Skeletal muscle tissue (tissue), 4 donors: ENCODE data around the gene ERC2. TPM values are rescaled to one million over a fixed set of nuclear protein-coding genes. Genes with fewer than 3 reads are reported as not detected.

ENCODE experiments used
- H3K27ac ChIP-seq: one replicate; pipeline ENCODE4 v1.7.0; 2013; ENCODE audit warnings: mild to moderate bottlenecking, low read depth, low read length, inconsistent platforms
- H3K27me3 ChIP-seq, 3 donors: one replicate each; pipeline ENCODE4 v1.7.0; 2013; ENCODE audit warnings: low read length in 3 of 3; ENCODE audit not compliant: control insufficient read depth in 3 of 3, insufficient read depth in 3 of 3
- H3K36me3 ChIP-seq, 3 donors: one replicate each; pipeline ENCODE4 v1.7.0; 2013; ENCODE audit warnings: low read length in 3 of 3; ENCODE audit not compliant: control insufficient read depth in 3 of 3, insufficient read depth in 3 of 3
- H3K4me1 ChIP-seq, 3 donors: one replicate each; pipeline ENCODE4 v1.7.0; 2013; ENCODE audit warnings: low read length in 3 of 3, mild to moderate bottlenecking in 3 of 3; ENCODE audit not compliant: control insufficient read depth in 3 of 3, insufficient read depth in 3 of 3
- H3K4me3 ChIP-seq, 3 donors: one replicate each; pipeline ENCODE4 v1.7.0; 2013; ENCODE audit warnings: low read length in 3 of 3
- H3K9ac ChIP-seq, 3 donors: one replicate each; pipeline ENCODE4 v1.7.0; 2013; ENCODE audit warnings: low read length in 3 of 3, mild to moderate bottlenecking in 3 of 3, moderate library complexity in 2 of 3, low read depth in 1 of 3
- H3K9me3 ChIP-seq, 3 donors: one replicate each; pipeline ENCODE4 v1.7.0; 2013; ENCODE audit warnings: low read length in 3 of 3; ENCODE audit not compliant: control insufficient read depth in 3 of 3
- total RNA-seq: library from RNA; depleted of rRNA; stranded (reverse); fragments of >200 nt; gene quantifications from one replicate; pipeline ENCODE4 v1.2.3, GENCODE V29; 2014
- donor health status: Osteomylitis.

ERC2 gene
- total RNA-seq, 1 donor from 2014 or later, result 1.0 TPM

- Histone ChIP-seq H3K9me3 (no peaks in the 10 kb centered on the region), H3K9ac (no peak overlapping the region), H3K4me1 (no peaks in the 10 kb centered on the region), H3K27me3 (peaks cover 0 to 3% (median 0%) of the 10 kb centered on the region in 3 donors), H3K27ac (no peak overlapping the region), H3K4me3 (no peak overlapping the region), H3K36me3 (no peaks in the 10 kb centered on the region)
Measured at GRCh38 chr3:56251343-56251945, 216.8 kb downstream of the ERC2 start.

- Histone ChIP-seq H3K27ac (no peak overlapping the region), H3K9me3 (no peaks in the 10 kb centered on the region), H3K27me3 (no peaks in the 10 kb centered on the region), H3K4me3 (no peak overlapping the region), H3K9ac (no peak overlapping the region), H3K36me3 (no peaks in the 10 kb centered on the region), H3K4me1 (no peaks in the 10 kb centered on the region)
Measured at GRCh38 chr3:56248021-56248420, 220.2 kb downstream of the ERC2 start.

- Histone ChIP-seq H3K9ac (no peak overlapping the region), H3K27ac (no peak overlapping the region), H3K9me3 (no peaks in the 10 kb centered on the region), H3K4me3 (no peak overlapping the region), H3K4me1 (no peaks in the 10 kb centered on the region), H3K36me3 (no peaks in the 10 kb centered on the region), H3K27me3 (no peaks in the 10 kb centered on the region)
Measured at GRCh38 chr3:56238299-56238698, 230.0 kb downstream of the ERC2 start.

GRCh38 chr3:56233742-56234141 lies 234.5 kb downstream of the ERC2 start:
- H3K4me3 ChIP-seq, result no peak overlapping the region

GRCh38 chr3:56229311-56229710 lies 239.0 kb downstream of the ERC2 start:
- Histone ChIP-seq H3K27me3 (no peaks in the 10 kb centered on the region), H3K36me3 (no peaks in the 10 kb centered on the region), H3K27ac (no peak overlapping the region), H3K9me3 (no peaks in the 10 kb centered on the region), H3K4me1 (no peaks in the 10 kb centered on the region), H3K9ac (no peak overlapping the region), H3K4me3 (no peak overlapping the region)

More at GRCh38 chr3:56233742-56234141, 234.5 kb downstream of the ERC2 start:
- Histone ChIP-seq H3K9me3 (no peaks in the 10 kb centered on the region), H3K4me1 (no peaks in the 10 kb centered on the region), H3K9ac (no peak overlapping the region), H3K27me3 (no peaks in the 10 kb centered on the region), H3K36me3 (no peaks in the 10 kb centered on the region), H3K27ac (no peak overlapping the region)

GRCh38 chr3:56222866-56223265 lies 245.4 kb downstream of the ERC2 start:
- Histone ChIP-seq H3K9ac (no peak overlapping the region), H3K9me3 (no peaks in the 10 kb centered on the region), H3K27ac (no peak overlapping the region), H3K4me3 (no peak overlapping the region), H3K36me3 (no peaks in the 10 kb centered on the region), H3K4me1 (no peaks in the 10 kb centered on the region), H3K27me3 (no peaks in the 10 kb centered on the region)

GRCh38 chr3:56219894-56220805 lies 248.1 kb downstream of the ERC2 start:
- Histone ChIP-seq H3K9ac (no peak overlapping the region), H3K27ac (no peak overlapping the region), H3K36me3 (no peaks in the 10 kb centered on the region), H3K27me3 (no peaks in the 10 kb centered on the region), H3K4me1 (no peaks in the 10 kb centered on the region), H3K4me3 (no peak overlapping the region), H3K9me3 (no peaks in the 10 kb centered on the region)

- H3K27ac ChIP-seq, result no peak overlapping the region
- H3K4me1 ChIP-seq, result no peaks in the 10 kb centered on the region
- no peaks in the 10 kb centered on the region for H3K9me3 ChIP-seq
- H3K4me3 ChIP-seq, result no peak overlapping the region
- peaks cover 0 to 3% (median 0%) of the 10 kb centered on the region in 3 donors for H3K27me3 ChIP-seq
- no peak overlapping the region for H3K9ac ChIP-seq
- H3K36me3 ChIP-seq, result no peaks in the 10 kb centered on the region
Measured at GRCh38 chr3:56209982-56210751, 258.1 kb downstream of the ERC2 start.

GRCh38 chr3:56207922-56208321 lies 260.3 kb downstream of the ERC2 start:
- Histone ChIP-seq H3K9me3 (no peaks in the 10 kb centered on the region), H3K4me1 (no peaks in the 10 kb centered on the region)

More at GRCh38 chr3:56207922-56208321, 260.3 kb downstream of the ERC2 start:
- Histone ChIP-seq H3K27me3 (peaks cover 0 to 5% (median 0%) of the 10 kb centered on the region in 3 donors), H3K27ac (no peak overlapping the region), H3K4me3 (no peak overlapping the region), H3K36me3 (no peaks in the 10 kb centered on the region), H3K9ac (no peak overlapping the region)
